IMR-90 (cell line): Measurements from ENCODE around the gene FFAR1. TPM values are rescaled to one million over a fixed set of nuclear protein-coding genes. Genes with fewer than 3 reads are reported as not detected.

ENCODE experiments used
- ATAC-seq: fragments of 200-7000 bp; cut with Tn5 transposase; 2 replicates; pipeline ENCODE4 v1.9.1; 2020; ENCODE audit warnings: low read depth, mild to moderate bottlenecking, moderate library complexity
- BruUV-seq: library from RNA; stranded (reverse); fragments of 400-500 nt; replicated peaks from 2 replicates; lab custom pipeline; 2021; lab: Mats Ljungman, UMichigan
- CTCF ChIA-PET: fragments of 300-600 bp; formaldehyde crosslinking; extraction: SDS; loops from one replicate; lab custom pipeline; 2021; ENCODE audit warnings: antibody characterized with exemption; lab: Yijun Ruan, JAX
- POLR2A ChIA-PET: fragments of 300-600 bp; sonication (Branson Sonifier 250); formaldehyde crosslinking; loops from one replicate; lab custom pipeline; 2022; ENCODE audit warnings: antibody characterized with exemption; ENCODE audit not compliant: unreplicated experiment; lab: Charles Lee
- DNase-seq: peaks from one replicate; pipeline ENCODE4 v3.0.0; 2013
- H2AFZ ChIP-seq: replicated peaks from 2 replicates; pipeline ENCODE3; 2013; ENCODE audit warnings: low read length, mild to moderate bottlenecking; ENCODE audit not compliant: poor library complexity
- H2AK5ac ChIP-seq: 2 replicates; pipeline ENCODE4 v1.6.1; 2013; ENCODE audit warnings: low read depth, low read length, inconsistent platforms
- H2AK9ac ChIP-seq: replicated peaks from 2 replicates; pipeline ENCODE3; 2013; ENCODE audit warnings: mild to moderate bottlenecking, low read depth, low read length, moderate library complexity; ENCODE audit not compliant: poor library complexity
- H2BK120ac ChIP-seq: 2 replicates; pipeline ENCODE4 v1.6.1; 2013; ENCODE audit warnings: low read depth, low read length, inconsistent platforms
- H2BK15ac ChIP-seq: 3 replicates; pipeline ENCODE4 v1.6.1; 2013; ENCODE audit warnings: low read depth, low read length, inconsistent platforms
- H2BK20ac ChIP-seq: 2 replicates; pipeline ENCODE4 v1.6.1; 2013; ENCODE audit warnings: low read depth, mild to moderate bottlenecking, inconsistent platforms, low read length, moderate library complexity
- H2BK5ac ChIP-seq: 2 replicates; pipeline ENCODE4 v1.6.1; 2013; ENCODE audit warnings: mild to moderate bottlenecking, low read depth, low read length, inconsistent platforms; ENCODE audit not compliant: poor library complexity, severe bottlenecking
- H3K14ac ChIP-seq: replicated peaks from 2 replicates; pipeline ENCODE4 v1.6.1; 2013; ENCODE audit warnings: low read depth, low read length, inconsistent platforms
- H3K18ac ChIP-seq: 2 replicates; pipeline ENCODE4 v1.6.1; 2013; ENCODE audit warnings: low read depth, low read length, control low read depth
- H3K23ac ChIP-seq: 2 replicates; pipeline ENCODE4 v1.6.1; 2013; ENCODE audit warnings: low read depth, low read length, inconsistent platforms
- H3K27ac ChIP-seq: 2 replicates; pipeline ENCODE4 v1.5.1; 2013; ENCODE audit warnings: mild to moderate bottlenecking, control low read depth, low read length; ENCODE audit not compliant: insufficient read depth
- H3K27me3 ChIP-seq: 2 replicates; pipeline ENCODE4 v1.6.1; 2013; ENCODE audit warnings: low read length; ENCODE audit not compliant: control insufficient read depth, insufficient read depth
- H3K36me3 ChIP-seq: 2 replicates; pipeline ENCODE4 v1.6.1; 2013; ENCODE audit warnings: low read length, mixed read lengths; ENCODE audit not compliant: control insufficient read depth, insufficient read depth
- H3K4ac ChIP-seq: 2 replicates; pipeline ENCODE4 v1.6.1; 2013; ENCODE audit warnings: low read depth, low read length, inconsistent platforms
- H3K4me1 ChIP-seq: 2 replicates; pipeline ENCODE4 v1.6.1; 2013; ENCODE audit warnings: low read length, mixed read lengths; ENCODE audit not compliant: control insufficient read depth, insufficient read depth
- H3K4me2 ChIP-seq: 2 replicates; pipeline ENCODE4 v1.6.1; 2013; ENCODE audit warnings: low read depth, mild to moderate bottlenecking, control low read depth, low read length, moderate library complexity
- H3K4me3 ChIP-seq: 2 replicates; pipeline ENCODE4 v1.5.1; 2013; ENCODE audit warnings: low read depth, mild to moderate bottlenecking, control low read depth, low read length, moderate library complexity; ENCODE audit not compliant: insufficient read depth
- H3K56ac ChIP-seq: 2 replicates; pipeline ENCODE4 v1.6.1; 2013; ENCODE audit warnings: low read length, inconsistent platforms; ENCODE audit not compliant: insufficient read depth; ENCODE audit errors: extremely low read depth
- H3K79me1 ChIP-seq, 2 experiments: 2 replicates each; pipeline ENCODE4 v1.6.1; 2013; ENCODE audit warnings: low read length in 2 of 2, inconsistent platforms in 1 of 2, low read depth in 1 of 2
- H3K9ac ChIP-seq: 2 replicates; pipeline ENCODE4 v1.6.1; 2013; ENCODE audit warnings: low read depth, low read length, control low read depth
- H3K9me1 ChIP-seq: 2 replicates; pipeline ENCODE4 v1.6.1; 2013; ENCODE audit warnings: low read length, inconsistent platforms; ENCODE audit not compliant: insufficient read depth
- H3K9me3 ChIP-seq: 2 replicates; pipeline ENCODE4 v1.6.1; 2013; ENCODE audit warnings: low read length; ENCODE audit not compliant: control insufficient read depth, insufficient read depth
- H4K20me1 ChIP-seq: 2 replicates; pipeline ENCODE4 v1.6.1; 2013; ENCODE audit warnings: low read length, inconsistent platforms; ENCODE audit not compliant: insufficient read depth
- H4K5ac ChIP-seq: 2 replicates; pipeline ENCODE4 v1.6.1; 2013; ENCODE audit warnings: mild to moderate bottlenecking, low read depth, low read length, control low read depth
- H4K8ac ChIP-seq, 2 experiments: 2 replicates each; pipeline ENCODE4 v1.6.1; 2013; ENCODE audit warnings: low read depth in 2 of 2, low read length in 2 of 2, control low read depth in 1 of 2, inconsistent platforms in 1 of 2
- H4K91ac ChIP-seq: 2 replicates; pipeline ENCODE4 v1.6.1; 2013; ENCODE audit warnings: low read depth, low read length, inconsistent platforms; ENCODE audit not compliant: insufficient read depth
- BHLHE40 ChIP-seq: fragments of 150-350 bp; IDR thresholded peaks from 2 replicates; pipeline ENCODE4 v1.6.1; 2016; ENCODE audit warnings: mild to moderate bottlenecking, low read depth, low read length
- CHD1 ChIP-seq: IDR thresholded peaks from 2 replicates; pipeline ENCODE4 v1.6.1; 2012; ENCODE audit warnings: low read depth, low read length, improper control_type of control experiment
- MAFK ChIP-seq: IDR thresholded peaks from 2 replicates; pipeline ENCODE4 v1.6.1; 2012; ENCODE audit warnings: low read depth, low read length, improper control_type of control experiment
- MAZ ChIP-seq: IDR thresholded peaks from 2 replicates; pipeline ENCODE4 v1.6.1; 2012; ENCODE audit warnings: low read depth, mild to moderate bottlenecking, low read length, improper control_type of control experiment, moderate library complexity, borderline replicate concordance
- MXI1 ChIP-seq: IDR thresholded peaks from 2 replicates; pipeline ENCODE4 v1.6.1; 2012; ENCODE audit warnings: low read depth, mild to moderate bottlenecking, low read length, moderate library complexity, borderline replicate concordance
- POLR2A ChIP-seq: IDR thresholded peaks from 2 replicates; pipeline ENCODE4 v1.6.1; 2012; ENCODE audit warnings: mild to moderate bottlenecking, low read depth, low read length
- RAD21 ChIP-seq: IDR thresholded peaks from 2 replicates; pipeline ENCODE4 v1.6.1; 2012; ENCODE audit warnings: low read length, improper control_type of control experiment
- RCOR1 ChIP-seq: IDR thresholded peaks from 2 replicates; pipeline ENCODE4 v1.6.1; 2012; ENCODE audit warnings: mild to moderate bottlenecking, low read length, improper control_type of control experiment; ENCODE audit not compliant: insufficient replicate concordance
- RFX5 ChIP-seq: IDR thresholded peaks from 2 replicates; pipeline ENCODE4 v1.8.0; 2012; ENCODE audit warnings: low read depth, mild to moderate bottlenecking, low read length, moderate library complexity
- SMC3 ChIP-seq: fragments of 150-350 bp; IDR thresholded peaks from 2 replicates; pipeline ENCODE4 v1.6.1; 2016; ENCODE audit warnings: low read depth, mild to moderate bottlenecking, antibody characterized with exemption, low read length, moderate library complexity
- WGBS, 2 experiments: methylation state at CpG; one replicate each; pipeline versions ENCODE4 v1.1.5 to v1.1.7; 2013; ENCODE audit warnings: missing lambda C conversion rate in 2 of 2; ENCODE audit not compliant: insufficient read length in 1 of 2; ENCODE audit errors: extremely low coverage in 2 of 2; 5-methylcytosine and 5-hydroxymethylcytosine counted together
- dilution Hi-C: fragments of 300-500 bp; cut with HindIII; formaldehyde crosslinking; loops from one replicate; pipeline ENCODE4 v1.14.3; 2018; ENCODE audit warnings: low sequenced_read_pairs; ENCODE audit not compliant: unreplicated experiment
- in situ Hi-C: fragments of 300-500 bp; cut with MboI; formaldehyde crosslinking; loops from 3 replicates; pipeline ENCODE4 v1.14.3; 2019; ENCODE audit warnings: low sequenced_read_pairs, inconsistent platforms, mixed read lengths
- intact Hi-C: fragments of 100-400 bp; cut with micrococcal nuclease; formaldehyde crosslinking; loops from 2 replicates; pipeline ENCODE4 v1.10.0; 2022
- polyA plus RNA-seq, 3 experiments: library from polyadenylated mRNA; depleted of rRNA; stranded (reverse); fragments of >200 nt; gene quantifications; 2 replicates each; pipeline ENCODE4 v1.2.3, GENCODE V29; 2012; ENCODE audit warnings: low replicate concordance in 1 of 3
- total RNA-seq: library from RNA; depleted of rRNA; stranded (reverse); fragments of >200 nt; gene quantifications from 2 replicates; pipeline ENCODE4 v1.2.3, GENCODE V29; 2012
- TF ChIP-seq, protein P1 (sequence below): fragments of 150-350 bp; IDR thresholded peaks from 2 replicates; pipeline ENCODE4 v1.6.1; 2016; ENCODE audit warnings: low read depth, mild to moderate bottlenecking, low read length, moderate library complexity, borderline replicate concordance
- TF ChIP-seq, protein P2 (sequence below): fragments of 150-350 bp; IDR thresholded peaks from 2 replicates; pipeline ENCODE4 v1.6.1; 2017; ENCODE audit warnings: mild to moderate bottlenecking, antibody characterized with exemption, low read length, low read depth

FFAR1 gene
- total and polyA plus RNA-seq, 2 of the 4 experiments (the other 2 are of a cell fraction), result not detected

DNA sequence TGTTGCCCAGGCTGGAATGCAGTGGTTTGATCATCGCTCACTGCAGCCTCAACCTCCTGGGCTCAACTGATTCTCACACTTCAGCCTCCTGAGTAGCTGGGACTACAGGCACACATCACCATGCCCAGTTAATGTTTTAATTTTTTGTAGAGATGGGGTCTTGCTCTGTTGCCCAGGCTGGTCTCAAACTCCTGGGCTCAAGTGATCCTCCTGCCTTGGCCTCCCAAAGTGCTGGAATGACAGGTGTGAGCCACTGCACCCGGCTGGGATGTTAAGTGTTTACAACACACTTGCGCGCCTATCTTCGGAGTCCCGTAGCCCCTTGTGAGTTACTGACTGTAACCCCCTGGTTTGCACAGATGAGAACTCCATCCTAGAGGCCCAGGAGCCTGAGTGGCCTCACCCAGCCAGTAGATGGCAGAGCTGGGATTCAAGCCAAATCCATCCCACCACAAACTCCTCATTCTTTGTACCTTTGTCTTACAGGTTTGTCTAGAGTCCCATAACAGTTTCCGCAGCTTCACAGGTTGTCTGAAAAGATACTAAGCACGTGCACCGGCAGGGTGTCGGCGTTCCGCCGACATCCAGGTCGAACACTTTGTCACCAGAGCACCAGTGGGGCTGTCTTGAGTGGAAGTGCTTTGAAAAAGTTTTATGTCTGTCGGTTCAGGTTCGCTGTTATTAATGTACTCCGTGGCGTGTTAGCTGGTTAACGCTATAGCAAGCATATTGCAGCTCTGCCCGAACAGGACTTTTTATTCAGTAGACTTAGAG is 41.0 kb upstream of the FFAR1 start (continued):
- TF ChIP-seq, protein P1, sequence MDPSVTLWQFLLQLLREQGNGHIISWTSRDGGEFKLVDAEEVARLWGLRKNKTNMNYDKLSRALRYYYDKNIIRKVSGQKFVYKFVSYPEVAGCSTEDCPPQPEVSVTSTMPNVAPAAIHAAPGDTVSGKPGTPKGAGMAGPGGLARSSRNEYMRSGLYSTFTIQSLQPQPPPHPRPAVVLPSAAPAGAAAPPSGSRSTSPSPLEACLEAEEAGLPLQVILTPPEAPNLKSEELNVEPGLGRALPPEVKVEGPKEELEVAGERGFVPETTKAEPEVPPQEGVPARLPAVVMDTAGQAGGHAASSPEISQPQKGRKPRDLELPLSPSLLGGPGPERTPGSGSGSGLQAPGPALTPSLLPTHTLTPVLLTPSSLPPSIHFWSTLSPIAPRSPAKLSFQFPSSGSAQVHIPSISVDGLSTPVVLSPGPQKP, result no peak

DNA sequence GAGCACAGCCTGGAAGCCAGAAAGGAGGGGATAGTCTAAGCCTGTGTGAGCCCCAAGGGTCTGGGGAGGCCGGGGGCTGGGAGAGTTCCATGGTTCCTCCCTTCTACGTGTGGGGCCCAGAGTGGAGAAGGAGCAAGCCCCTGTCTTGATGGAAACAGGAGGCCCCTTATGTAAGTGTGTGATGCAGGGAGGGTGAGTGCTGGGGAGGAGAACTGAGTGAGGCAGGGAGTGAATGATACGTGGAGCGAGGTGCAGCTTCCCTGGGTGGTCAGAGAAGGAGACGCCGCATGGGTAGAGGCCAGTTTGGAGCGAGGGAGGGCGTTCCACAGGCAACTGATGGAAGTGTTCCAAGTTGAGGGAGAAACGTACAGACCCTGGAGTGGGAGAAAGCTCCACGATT is 39.8 kb upstream of the FFAR1 start:
- Histone ChIP-seq H3K14ac (no peak overlapping the region), H3K4me3 (no peak overlapping the region), H4K8ac (no peak overlapping the region), H2AFZ (no peak overlapping the region), H4K5ac (no peak overlapping the region), H3K4ac (no peak overlapping the region), H3K27me3 (peaks cover 4% of the 10 kb centered on the region), H3K27ac (no peak overlapping the region), H3K4me2 (no peak overlapping the region), H3K79me1 (no peaks in the 10 kb centered on the region), H3K18ac (no peak overlapping the region), H3K9ac (no peak overlapping the region), H2BK15ac (no peak overlapping the region), H3K36me3 (no peaks in the 10 kb centered on the region), H4K91ac (no peak overlapping the region), H2BK5ac (no peak overlapping the region), H3K9me1 (no peaks in the 10 kb centered on the region), H4K20me1 (no peaks in the 10 kb centered on the region), H2BK120ac (no peak overlapping the region), H2AK9ac (no peak overlapping the region), H3K9me3 (no peaks in the 10 kb centered on the region), H2AK5ac (no peak overlapping the region), H3K23ac (no peak overlapping the region), H3K56ac (no peak overlapping the region), H2BK20ac (no peak overlapping the region), H3K4me1 (no peaks in the 10 kb centered on the region)
- intact Hi-C loops (no loop called here), dilution Hi-C loops (no loop called here), in situ Hi-C loops (no loop called here)
- CTCF ChIA-PET, result no interaction called here
- ATAC-seq (no peak), DNase-seq (no peak)
- BruUV-seq, result no TSS peak
- 31% methylated on average over 9 of the region's 10 CpGs; no CpG with 5 or more reads in 1 of the 2 experiments for WGBS, 2 experiments
- POLR2A ChIA-PET, result no interaction called here
- no peak for TF ChIP-seq MAFK
- no peak for TF ChIP-seq MAZ
- no peak for TF ChIP-seq POLR2A
- no peak for TF ChIP-seq RCOR1
- TF ChIP-seq, protein P1, result no peak
- TF ChIP-seq CHD1, result no peak
- TF ChIP-seq RAD21, result no peak
- TF ChIP-seq BHLHE40, result no peak
- no peak for TF ChIP-seq SMC3
- TF ChIP-seq, protein P2, sequence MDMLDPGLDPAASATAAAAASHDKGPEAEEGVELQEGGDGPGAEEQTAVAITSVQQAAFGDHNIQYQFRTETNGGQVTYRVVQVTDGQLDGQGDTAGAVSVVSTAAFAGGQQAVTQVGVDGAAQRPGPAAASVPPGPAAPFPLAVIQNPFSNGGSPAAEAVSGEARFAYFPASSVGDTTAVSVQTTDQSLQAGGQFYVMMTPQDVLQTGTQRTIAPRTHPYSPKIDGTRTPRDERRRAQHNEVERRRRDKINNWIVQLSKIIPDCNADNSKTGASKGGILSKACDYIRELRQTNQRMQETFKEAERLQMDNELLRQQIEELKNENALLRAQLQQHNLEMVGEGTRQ, result no peak
- no peak for TF ChIP-seq RFX5
- TF ChIP-seq MXI1, result no peak
